ENCODE data around the gene NINL.
"Not testable (repeated sequence)": the region's sequence is repeated elsewhere in the genome, so short reads cannot be mapped to it uniquely, and the experiment has no call there.

NINL gene

DNA sequence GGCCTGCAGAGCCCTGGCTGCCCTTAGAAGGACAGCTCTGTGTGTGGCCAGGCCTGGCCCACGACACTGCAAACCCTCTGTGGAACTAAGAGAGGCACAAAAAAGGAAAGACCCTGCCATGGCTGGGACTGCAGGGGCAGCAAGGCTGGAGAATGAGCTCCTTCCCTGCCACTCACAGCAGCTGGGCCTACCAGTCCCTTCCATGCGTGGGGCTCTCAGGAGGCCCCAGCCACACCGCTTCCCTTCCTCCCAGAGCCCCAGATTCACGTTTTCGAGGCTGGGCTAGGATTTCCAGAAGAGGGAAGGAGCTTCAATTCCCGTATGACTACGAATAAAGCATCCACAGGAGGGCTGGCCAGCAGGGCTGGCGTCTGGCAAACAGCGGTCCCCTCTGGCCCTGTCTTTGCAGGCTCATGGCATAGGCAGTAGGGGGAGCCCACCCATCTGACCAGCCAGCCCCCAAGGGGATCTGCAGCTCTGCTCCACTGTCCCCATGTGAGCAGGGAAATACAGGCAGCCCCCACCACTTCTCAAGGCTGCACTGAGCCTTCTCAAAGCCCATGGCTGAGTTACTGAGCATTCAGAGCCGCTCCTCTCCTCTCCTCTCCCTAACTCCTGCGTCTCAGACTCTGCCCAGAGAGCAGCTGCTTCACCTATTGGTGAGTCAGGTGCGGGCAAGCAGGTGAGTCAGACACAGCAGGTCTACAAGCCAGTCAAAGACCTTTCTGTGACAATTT, 53.1 kb downstream of the NINL start:
- no peak for DNase-seq

- no peak for DNase-seq
Measured at GRCh38 chr20:25529295-25529951, 55.9 kb downstream of the NINL start.

DNA sequence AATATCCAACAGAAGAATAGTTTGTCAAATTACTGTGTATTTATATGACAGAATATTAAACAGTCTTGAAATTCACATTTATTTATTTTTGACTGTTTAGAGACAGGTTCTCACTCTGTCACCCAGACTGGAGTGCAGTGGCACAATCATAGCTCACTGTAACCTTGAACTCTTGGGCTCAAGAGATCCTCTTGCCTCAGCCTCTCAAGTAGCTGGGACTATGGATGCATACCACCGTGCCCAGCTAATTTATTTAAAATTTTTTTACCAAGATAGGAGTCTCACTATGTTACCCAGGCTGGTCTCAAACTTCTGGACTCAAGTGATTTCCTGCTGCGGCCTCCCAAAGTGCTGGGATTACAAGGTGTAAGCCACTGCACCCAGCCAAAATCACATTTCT, 57.4 kb downstream of the NINL start:
- no peak for DNase-seq

- no peak for DNase-seq
Measured at GRCh38 chr20:25526446-25526845, 58.9 kb downstream of the NINL start.

DNA sequence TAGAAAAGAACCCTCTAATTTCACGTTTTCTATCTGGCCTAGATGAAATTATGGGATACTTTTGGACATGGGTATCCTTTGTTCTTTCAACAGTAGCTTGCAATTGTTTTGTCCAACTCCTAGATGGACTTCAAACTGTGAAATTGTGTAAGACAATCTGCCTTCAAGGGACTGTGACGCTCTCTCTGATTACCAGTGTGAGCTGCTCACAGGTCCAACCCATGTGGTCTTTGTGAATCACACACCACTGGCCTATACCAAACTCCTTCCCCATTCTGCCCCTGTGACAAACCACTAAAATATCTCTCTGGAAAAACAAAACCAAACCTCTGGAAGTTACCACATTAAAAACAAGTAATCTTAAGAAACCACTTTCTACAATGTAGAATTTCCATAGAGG, 59.5 kb downstream of the NINL start:
- no peak for DNase-seq

DNA sequence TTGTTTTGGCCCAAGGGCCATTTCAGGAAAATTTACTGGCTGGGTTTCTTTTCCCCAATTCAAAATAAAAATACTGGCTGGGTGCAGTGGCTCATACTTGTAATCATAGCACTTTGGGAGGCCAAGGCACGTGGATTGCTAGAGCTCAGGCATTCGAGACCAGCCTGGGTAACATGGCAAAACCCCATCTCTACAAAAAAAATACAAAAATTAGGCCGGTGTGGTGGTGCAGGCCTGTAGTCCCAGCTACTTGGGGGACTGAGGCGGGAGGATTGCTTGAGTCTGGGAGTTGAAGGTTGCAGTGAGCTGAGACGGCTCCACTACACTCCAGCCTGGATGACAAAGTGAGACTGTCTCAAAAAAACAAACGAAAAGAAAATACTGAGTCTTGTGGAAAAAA, 60.0 kb downstream of the NINL start:
- no peak for DNase-seq

GRCh38 chr20:25521382-25521781, 63.9 kb downstream of the NINL start:
- no peak for DNase-seq

- no peak for DNase-seq
Measured at GRCh38 chr20:25517124-25517523, 68.2 kb downstream of the NINL start.

DNA sequence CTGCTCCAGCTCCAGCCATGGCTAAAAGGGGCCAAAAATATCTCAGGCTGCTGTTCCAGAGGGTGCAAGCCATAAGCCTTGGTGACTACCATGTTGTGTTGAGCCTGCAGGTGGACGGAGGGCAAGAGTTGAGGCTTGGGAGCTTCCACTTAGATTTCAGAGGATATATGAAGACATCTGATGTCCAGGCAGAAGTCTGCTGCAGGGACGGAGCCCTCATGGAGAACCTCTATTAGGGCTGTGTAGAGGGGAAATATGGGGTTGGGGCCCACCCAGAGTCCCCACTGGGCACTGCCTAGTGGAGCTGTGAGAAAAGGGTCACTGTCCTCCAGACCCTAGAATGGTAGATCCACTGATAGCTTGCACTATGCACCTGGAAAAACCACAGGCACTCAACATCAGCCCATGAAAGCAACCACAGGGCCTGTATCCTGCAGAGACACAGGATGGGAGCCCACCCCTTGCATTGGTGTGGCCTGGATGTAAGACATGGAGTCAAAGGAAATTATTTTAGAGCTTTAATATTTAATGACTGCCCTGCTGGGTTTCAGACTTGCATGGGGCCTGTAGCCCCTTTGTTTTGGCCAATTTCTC, 70.5 kb downstream of the NINL start:
- DNase-seq, result no peak

DNA sequence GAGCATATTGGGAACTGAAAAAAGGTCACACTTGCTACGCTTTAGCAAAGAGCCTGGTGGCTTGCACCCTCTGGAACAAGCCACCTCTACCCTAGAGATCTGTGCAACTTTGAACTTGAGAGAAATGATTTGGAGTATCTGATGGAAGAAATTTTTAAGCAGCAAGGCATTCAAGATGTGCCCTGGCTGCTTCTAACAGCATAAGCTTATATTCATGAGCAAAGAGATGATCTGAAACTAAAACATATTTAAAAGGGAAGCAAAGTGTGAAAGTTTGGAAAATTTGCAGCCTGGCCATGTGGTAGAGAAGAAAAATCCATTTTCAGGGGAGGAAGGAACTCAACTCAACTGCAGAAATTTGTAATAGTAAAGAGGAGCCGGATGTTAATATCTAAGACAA, 71.1 kb downstream of the NINL start:
- no peak for DNase-seq

DNA sequence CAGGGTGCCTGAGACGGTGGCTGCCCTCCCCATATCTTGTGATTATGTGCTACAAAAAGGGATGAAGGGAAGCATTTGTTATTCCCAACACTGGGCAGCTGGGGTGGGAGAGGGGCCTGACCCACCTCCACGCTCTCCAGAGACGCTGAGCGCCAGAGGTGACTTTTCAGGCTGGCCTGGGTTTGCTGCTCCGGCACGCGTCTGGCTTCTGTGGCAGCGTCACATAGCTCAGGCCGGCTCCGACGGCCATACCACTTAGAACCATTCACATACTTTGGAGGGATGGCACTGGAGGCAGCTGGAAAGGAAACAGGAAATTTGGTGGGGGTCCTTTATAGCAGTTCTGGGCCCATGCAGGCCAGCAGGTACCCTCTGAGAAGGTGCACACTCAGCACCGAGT, 72.6 kb downstream of the NINL start:
- DNase-seq, result no peak

GRCh38 chr20:25511183-25511582, 74.1 kb downstream of the NINL start:
- no peak for DNase-seq

DNA sequence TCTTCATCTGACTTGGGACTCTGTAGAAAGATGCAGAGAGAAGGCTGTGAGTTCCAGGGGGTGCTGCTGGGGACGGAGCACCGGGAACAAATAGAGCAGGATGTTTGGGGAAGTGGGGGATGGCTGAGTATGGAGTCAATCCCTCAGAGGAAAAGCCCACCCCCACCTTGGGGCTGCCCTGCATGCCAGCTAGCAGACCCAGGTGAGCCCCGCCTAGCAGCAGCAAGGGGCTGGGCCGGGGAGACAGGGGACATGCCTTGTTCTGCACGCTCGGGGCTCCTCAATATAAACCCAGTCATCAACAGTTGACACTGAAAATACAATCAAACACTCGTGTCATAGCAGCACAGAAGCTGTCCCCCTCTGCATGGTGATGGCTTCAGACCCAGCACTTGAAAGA, 74.6 kb downstream of the NINL start:
- DNase-seq, result no peak

GRCh38 chr20:25510202-25510601, 75.1 kb downstream of the NINL start:
- DNase-seq, result no peak

DNA sequence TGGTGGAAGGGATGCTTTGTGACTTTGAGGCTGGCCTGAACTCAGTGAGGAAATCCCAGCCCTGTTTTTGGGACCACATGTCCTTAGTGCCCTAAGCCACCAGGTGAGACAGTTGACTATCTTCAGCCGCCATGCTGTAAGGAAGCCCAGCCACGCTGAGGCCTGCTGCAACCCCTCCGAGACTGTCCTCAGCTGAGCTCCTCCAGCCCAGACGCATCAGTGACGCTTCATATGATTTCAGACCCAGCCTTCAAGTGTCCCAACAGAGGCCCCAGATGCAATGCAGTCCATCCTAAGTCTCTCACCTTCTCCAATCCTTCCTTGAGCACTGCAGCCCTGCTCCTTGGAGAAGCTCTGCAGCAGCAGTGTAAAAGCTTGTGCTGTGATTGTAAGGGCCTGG, 76.2 kb downstream of the NINL start:
- no peak for DNase-seq

DNA sequence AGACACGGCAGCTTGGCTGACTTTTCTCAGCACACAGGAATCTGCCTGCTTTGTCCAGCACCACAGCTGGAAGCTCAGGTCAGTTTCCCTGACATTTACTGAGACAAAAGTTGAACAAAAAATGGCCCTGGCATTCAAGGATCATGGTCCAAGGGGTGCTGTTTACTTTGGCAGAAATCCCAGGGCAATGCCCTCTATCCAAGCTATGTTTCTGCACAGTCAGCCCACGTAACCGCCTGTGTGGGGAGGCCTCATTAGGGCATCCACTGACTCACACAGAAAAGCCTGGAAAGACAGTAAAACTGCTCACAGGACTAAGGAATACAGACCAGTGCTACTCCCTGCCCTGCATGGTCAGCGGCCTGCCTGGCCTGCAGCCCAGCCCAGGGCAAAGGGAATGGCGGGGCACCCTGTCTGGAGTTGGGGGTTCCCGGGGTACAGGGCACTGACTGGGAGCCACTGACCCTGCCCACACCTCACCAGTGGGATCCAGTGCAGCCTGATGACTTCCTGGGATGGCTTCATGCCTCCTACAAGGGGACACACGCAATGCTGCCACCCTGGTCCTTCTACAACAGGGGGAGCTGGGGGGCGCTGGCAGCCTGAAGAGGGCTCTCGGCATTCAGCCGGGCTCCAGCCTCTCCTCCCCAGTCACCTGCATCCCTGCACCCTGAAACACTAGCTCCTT, 77.1 kb downstream of the NINL start:
- DNase-seq, result no peak

DNA sequence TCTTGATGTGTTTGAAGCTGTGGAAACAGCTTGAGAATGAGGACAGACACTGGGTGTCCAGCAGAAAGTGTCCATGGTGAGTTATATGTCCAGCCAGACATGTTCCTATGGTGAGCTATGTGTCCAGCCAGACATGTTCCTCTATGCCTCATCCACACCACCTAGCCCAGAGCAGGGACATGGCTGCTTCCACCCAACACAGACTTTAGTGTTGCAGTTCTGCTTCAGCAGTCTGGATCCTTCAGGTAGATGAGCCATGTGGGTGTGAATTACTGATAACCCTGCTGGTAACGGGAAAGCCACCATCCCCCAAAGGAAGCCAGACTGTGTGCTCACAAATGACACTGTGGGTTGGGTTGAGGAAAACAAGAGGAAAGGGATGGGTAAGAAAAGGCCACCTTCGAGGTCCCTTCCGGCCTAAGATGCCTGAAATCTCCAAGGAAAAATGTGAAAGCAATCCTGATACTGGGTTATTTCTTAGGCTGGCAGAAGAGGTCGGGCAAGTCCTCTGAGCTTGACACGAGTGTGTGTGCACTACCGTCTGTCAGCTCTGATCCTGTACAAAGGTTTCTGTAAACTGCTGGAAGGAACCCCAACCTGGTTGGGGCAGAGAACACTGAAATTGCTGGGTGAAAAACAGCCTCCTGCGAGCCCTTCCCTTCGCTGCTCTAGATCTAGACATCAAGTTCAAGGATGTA, 77.8 kb downstream of the NINL start:
- DNase-seq, result no peak

DNA sequence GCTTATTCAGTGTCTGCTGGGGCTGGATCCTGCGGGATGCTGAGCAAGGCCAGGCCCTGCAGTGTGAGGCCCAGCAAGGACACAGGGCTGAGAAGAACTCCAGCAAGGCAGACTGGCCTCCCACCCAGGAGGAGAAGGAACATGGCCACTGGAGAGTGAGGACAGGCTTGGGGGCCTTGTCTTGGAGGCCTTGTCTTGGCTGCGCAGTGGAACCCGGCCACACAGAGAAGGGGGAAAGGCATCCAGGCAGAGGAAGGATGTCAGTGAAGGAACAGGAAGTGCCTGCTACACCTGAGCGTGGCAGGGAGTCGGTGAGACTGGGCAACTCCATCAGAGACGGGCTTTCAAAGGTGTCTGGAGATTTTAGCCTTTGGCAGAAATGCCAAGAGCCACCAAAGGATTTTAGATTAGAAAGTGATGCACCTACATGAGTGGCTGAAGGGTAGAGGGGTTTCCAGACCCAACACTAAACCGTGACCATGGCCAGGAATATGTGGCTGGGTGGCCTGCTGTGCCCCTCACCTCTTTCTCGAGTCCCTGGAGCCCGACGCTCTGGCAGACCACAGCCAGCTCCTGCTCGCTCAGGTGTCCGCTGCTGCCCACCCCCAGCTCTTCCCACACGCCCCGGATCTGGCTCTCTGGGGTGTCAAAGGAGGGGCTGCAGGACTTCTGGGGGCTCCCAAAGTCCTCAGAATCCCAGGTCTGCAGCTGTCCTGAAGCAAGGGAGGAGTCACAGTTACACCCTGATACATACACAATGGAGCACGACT, 80.8 kb downstream of the NINL start:
- DNase-seq, result no peak

DNA sequence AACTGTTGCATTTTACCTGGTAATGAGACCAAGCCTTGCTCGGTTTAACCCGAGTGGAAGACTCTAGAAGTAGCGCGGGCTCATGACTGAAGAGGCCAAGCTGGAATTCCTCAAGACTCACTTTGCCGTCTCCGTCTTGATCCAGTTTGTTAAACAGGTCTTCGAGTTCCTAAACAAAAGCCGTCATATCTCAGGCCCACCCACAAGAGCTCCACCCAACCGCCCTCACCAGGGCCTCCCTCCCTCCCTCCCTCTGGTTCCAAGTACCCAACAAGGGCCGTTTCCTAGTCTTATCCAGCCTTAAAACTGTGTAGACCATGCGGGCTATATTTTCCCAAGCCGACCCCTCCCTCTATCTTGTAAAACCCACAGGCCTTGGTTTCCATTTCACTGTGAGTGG, 81.4 kb downstream of the NINL start:
- no peak for DNase-seq

- not testable (repeated sequence) for DNase-seq
Measured at GRCh38 chr20:25503051-25503639, 82.2 kb downstream of the NINL start.

DNA sequence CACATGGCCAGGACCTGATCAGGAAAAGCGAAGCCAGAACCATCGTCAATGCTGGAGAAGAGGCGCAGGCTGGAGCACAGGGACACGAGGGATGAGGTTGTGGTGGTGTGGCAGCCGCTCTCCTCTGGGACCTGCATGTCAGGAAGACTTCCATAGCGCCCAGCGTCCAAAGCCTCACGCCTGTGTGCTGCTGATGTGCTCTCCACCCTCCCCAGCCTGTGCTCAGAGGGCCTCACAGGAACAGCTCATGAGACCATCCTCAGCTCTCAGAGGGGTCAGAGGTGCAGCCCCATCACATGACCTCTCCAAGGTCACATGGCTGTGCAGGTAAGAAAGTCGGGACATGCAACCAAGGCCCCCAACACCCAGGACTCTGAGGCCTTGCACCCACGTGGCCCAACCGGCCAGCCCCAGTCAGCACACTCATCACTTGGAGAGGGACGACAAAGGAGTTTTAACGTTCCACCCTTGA, 84.4 kb downstream of the NINL start:
- DNase-seq, result no peak
